ENCODE measurements around the gene RHBDD2. TPM values are rescaled to one million over a fixed set of nuclear protein-coding genes. Genes with fewer than 3 reads are reported as not detected.
A peak's percentile ranks its signal among the peaks of the same experiment; 100 is the strongest.
"Not testable (repeated sequence)": the region's sequence is repeated elsewhere in the genome, so short reads cannot be mapped to it uniquely, and the experiment has no call there.

RHBDD2 gene
- 17.9 TPM for total RNA-seq
- long read RNA-seq, transcript RHBDD2-201 (4 exons, 1,802 nt) = major isoform, 14 of 29 reads
- long read RNA-seq, partial matches to known transcripts = 6 of 29 reads
- long read RNA-seq, other reads (novel, unspliced or antisense) = 0 of 29 reads

- peak; percentile 97 for DNase-seq
- intact Hi-C loops (cut with micrococcal nuclease) = loop anchor here (5.0 kb wide), 1 partner anchor 33 kb away; no protein-coding TSS in a partner anchor
- peak; percentile 99 for ATAC-seq
Measured at GRCh38 chr7:75878769-75879611, at the start of gene RHBDD2. Gene RHBDD2 (plus strand): TSS chr7:75879034. CDS start chr7:75879083, 49 bp downstream.

GRCh38 chr7:75829656-75830055, 49.2 kb upstream of the RHBDD2 start:
- ATAC-seq; intact Hi-C loops (cut with micrococcal nuclease); DNase-seq: not testable (repeated sequence)

DNA sequence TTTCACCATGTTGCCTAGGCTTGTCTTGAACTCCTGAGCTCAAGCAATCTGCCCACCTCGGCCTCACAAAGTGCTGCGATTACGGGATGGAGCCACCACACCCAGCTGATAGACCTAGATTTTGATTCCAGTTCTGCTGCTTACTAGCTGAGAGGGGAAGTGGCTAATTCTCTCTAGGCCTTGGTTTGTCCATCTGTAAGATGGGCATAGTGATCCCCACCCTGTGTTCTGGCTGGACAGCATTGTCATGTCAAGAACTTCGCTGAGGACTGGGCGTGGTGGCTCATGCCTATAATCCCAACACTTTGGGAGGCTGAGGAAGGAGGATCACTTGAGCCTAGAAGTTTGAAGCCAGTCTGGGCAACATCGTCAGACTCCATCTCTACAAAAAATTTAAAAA, 47.9 kb upstream of the RHBDD2 start:
- no peak for DNase-seq
- intact Hi-C loops (cut with micrococcal nuclease) = no loop called here
- ATAC-seq = no peak

DNA sequence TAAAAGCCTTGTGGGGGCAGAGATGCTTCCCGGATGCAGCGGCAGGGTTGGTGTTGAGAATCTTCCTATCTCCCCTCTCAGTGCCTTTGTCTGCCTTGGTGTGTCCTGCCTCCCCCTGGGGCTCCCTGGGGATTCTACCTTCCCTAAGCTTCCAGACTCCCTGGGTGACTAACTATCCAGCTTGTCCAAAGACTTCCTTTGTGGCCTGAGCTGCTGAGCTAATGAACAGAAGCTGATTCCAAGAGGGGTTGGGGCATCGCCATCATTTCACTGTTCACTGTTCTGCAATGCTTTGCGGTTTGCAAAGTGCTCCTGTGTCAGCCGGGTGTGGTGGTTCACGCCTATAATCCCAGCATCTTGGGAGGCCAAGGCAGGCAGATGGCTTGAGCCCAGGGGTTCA, 45.2 kb upstream of the RHBDD2 start:
- ATAC-seq; intact Hi-C loops (cut with micrococcal nuclease): not testable (repeated sequence)

DNA sequence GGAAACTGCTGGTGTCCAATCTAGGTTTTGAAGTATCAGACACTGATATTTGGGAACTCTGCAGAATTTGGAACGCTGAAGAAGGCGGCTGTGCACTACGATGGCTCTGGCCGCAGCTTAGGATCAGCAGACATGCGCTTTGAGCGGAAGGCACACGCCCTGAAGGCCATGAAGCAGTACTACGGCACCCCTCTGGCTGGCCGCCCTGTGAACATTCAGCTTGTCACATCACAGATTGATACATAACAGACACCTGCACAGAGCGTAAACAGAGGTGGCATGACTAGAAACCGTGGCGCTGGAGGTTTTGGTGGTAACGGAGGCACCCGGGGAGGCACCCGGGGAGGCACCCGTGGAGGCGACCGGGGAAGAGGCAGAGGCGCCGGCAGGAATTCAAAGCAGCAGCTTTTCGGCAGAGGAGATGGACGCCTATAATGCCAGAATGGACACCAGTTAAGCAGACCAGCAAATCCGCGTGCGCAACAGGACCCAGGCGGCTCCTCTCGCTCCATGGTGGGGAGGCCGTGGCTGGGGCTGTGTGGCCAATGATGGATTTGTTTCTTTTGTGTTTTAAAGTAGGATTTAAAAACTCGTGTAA, 43.0 kb upstream of the RHBDD2 start:
- intact Hi-C loops (cut with micrococcal nuclease) = no loop called here
- ATAC-seq = no peak
- no peak for DNase-seq

More for the DNA sequence above, 45.2 kb upstream of the RHBDD2 start:
- not testable (repeated sequence) for DNase-seq

DNA sequence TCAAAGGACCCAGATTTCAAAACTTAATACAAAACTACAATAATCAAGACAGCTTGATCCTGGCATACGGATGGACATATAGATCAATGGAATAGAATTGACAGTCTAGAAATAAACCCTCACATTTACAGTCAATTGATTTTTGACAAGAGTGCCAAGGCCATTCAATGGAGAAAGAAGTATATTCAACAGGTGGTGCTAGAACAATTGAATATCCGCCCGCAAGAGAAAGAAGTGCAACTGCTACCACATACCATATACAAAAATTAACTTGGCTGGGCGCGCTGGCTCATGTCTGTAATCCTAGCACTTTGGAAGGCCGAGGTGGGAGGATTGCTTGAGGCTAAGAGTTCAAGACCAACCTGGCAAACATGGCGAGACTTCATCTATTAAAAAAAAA, 42.0 kb upstream of the RHBDD2 start:
- no peak for DNase-seq
- no peak for ATAC-seq
- intact Hi-C loops (cut with micrococcal nuclease) = no loop called here

- intact Hi-C loops (cut with micrococcal nuclease); ATAC-seq; DNase-seq: not testable (repeated sequence)
Measured at GRCh38 chr7:75838281-75838930, 40.4 kb upstream of the RHBDD2 start.

DNA sequence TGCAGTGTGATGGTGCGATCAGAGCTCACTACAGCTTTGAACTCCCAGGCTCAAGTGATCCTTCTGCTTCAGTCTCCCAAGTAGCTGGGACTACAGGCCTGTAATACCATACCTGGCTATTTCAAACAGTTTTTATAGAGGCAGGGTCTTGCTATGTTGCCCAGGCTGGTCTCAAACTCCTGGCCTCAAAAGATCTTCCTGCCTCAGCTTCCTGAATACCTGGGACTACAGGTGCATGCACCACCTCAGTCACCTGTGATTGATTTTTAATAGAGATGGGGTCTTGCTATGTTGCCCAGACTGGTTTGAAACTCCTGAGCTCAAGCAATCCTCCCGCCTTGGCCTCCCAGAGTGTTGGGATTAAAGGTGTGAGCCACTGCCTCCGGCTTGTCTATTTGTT, 38.8 kb upstream of the RHBDD2 start:
- ATAC-seq = no peak
- intact Hi-C loops (cut with micrococcal nuclease) = no loop called here
- no peak for DNase-seq

- DNase-seq (no peak), ATAC-seq (peak; percentile 86)
- intact Hi-C loops (cut with micrococcal nuclease) = no loop called here
Measured at GRCh38 chr7:75842836-75843446, 35.9 kb upstream of the RHBDD2 start.

GRCh38 chr7:75843613-75844116, 35.2 kb upstream of the RHBDD2 start:
- no peak for ATAC-seq
- intact Hi-C loops (cut with micrococcal nuclease) = no loop called here
- DNase-seq = no peak

DNA sequence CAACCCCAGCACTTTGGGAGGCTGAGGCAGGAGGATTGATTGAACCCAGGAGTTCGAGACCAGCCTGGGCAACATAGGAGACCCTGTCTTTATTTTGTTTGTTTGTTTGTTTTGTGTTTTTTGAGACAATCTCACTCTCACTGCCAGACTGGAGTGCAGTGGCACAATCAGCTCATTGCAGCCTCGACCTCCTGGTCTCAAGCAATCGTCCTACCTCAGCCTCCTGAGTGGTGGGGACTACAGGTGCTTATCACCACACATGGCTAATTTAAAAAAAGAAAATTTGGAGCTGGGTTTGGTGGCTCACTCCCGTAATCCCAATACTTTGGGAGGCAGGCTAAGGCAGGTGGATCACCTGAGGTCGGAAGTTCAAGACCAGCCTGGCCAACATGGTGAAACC, 34.7 kb upstream of the RHBDD2 start:
- DNase-seq (no peak), ATAC-seq (no peak)
- intact Hi-C loops (cut with micrococcal nuclease) = no loop called here

- ATAC-seq; DNase-seq; intact Hi-C loops (cut with micrococcal nuclease): not testable (repeated sequence)
Measured at GRCh38 chr7:75845132-75845531, 33.7 kb upstream of the RHBDD2 start.

GRCh38 chr7:75847707-75848106, 31.1 kb upstream of the RHBDD2 start:
- ATAC-seq (no peak), DNase-seq (no peak)
- intact Hi-C loops (cut with micrococcal nuclease) = no loop called here

GRCh38 chr7:75849573-75849972, 29.3 kb upstream of the RHBDD2 start:
- DNase-seq (no peak), ATAC-seq (no peak)

GRCh38 chr7:75850235-75850634, 28.6 kb upstream of the RHBDD2 start:
- ATAC-seq (no peak), DNase-seq (no peak)
- intact Hi-C loops (cut with micrococcal nuclease) = no loop called here

More at GRCh38 chr7:75849573-75849972, 29.3 kb upstream of the RHBDD2 start:
- intact Hi-C loops (cut with micrococcal nuclease) = no loop called here

- DNase-seq = no peak
- ATAC-seq = no peak
- intact Hi-C loops (cut with micrococcal nuclease) = no loop called here
Measured at GRCh38 chr7:75854233-75854632, 24.6 kb upstream of the RHBDD2 start.

DNA sequence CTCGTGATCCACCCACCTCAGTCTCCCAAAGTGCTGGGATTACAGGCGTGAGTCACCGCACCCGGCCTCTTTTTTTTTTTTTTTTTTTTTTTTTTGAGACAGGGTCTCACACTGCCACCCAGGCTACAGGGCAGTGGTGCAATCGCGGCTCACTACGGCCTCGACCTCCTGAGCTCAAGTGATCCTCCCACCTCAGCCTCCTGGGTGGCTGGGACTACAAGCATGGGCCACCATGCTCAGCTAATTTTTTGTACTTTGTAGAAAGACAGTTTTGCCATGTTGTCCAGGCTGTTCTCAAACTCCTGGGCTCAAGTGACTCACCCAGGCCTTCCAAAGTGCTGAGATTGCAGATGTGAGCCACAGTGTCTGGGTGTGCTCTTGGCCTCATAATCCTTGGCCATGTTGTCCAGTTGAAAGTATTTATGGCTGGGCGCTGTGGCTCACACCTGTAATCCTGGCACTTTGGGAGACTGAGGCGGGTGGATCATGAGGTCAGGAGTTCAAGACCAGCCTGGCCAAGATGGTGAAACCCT, 24.0 kb upstream of the RHBDD2 start:
- intact Hi-C loops (cut with micrococcal nuclease); ATAC-seq; DNase-seq: not testable (repeated sequence)

- intact Hi-C loops (cut with micrococcal nuclease) = no loop called here
- DNase-seq (no peak), ATAC-seq (peak; percentile 25)
Measured at GRCh38 chr7:75856536-75856935, 22.3 kb upstream of the RHBDD2 start.

DNA sequence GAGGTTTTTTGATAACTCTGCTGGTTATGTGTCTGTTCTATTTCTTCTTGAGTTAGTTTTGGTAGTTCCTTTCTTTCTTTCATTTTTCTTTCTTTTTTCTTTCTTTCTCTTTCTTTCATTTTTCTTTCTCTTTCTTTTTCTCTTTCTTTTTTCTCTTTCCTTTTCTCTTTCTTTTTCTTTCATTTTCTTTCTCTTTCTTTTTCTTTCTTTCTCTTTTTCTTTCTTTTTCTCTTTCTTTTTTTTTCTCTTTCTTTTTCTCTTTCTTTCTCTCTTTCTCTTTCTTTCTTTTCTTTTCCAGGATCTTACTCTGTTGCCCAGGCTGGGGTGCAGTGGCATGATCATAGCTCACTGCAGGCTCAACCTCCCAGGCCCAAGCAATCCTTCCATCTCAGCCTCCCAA, 20.4 kb upstream of the RHBDD2 start:
- ATAC-seq = no peak
- intact Hi-C loops (cut with micrococcal nuclease) = no loop called here
- no peak for DNase-seq
